CD4-positive, alpha-beta T cell treated with Interleukin-15 for 1 hour (primary cell): ENCODE results near the gene ZNF799.

Experiments used
- DNase-seq: peaks from one replicate; pipeline ENCODE4 v3.0.0-alpha.2; 2020

The ZNF799 gene

DNA sequence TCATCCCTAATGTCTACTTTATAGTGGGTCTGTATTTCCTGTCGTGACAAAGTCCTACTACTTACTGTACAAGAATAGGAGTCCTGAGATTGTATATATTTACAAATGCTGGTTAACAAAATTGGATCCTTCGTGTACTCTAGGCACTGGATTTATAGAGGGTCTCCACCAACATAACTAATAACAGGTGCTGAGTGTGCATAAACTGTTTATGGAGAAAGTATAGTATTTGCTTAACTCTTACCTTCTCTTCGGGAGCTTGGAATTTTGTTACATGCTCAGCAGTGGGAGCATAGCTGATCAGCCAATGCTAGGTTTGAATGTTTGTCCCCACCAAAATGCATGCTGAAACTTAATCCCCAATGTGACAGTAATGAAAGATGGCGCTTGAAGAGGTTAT is 47.7 kb downstream of the ZNF799 start:
- DNase-seq, result no peak

DNA sequence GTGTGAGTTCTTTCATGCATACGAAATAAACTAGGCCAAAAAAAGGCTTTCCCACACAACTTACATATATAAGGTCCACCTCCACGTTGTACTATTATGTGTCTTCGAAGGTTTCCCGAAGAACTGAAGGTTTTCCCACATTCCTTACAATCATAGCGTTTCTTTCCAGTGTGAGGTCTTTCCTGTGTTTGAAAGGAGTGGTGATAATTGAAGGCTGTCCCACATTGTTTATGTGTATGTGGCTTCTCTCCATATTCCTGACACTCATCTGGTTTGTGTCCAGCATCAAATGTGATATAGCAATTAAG is 50.2 kb downstream of the ZNF799 start:
- DNase-seq, result no peak

DNA sequence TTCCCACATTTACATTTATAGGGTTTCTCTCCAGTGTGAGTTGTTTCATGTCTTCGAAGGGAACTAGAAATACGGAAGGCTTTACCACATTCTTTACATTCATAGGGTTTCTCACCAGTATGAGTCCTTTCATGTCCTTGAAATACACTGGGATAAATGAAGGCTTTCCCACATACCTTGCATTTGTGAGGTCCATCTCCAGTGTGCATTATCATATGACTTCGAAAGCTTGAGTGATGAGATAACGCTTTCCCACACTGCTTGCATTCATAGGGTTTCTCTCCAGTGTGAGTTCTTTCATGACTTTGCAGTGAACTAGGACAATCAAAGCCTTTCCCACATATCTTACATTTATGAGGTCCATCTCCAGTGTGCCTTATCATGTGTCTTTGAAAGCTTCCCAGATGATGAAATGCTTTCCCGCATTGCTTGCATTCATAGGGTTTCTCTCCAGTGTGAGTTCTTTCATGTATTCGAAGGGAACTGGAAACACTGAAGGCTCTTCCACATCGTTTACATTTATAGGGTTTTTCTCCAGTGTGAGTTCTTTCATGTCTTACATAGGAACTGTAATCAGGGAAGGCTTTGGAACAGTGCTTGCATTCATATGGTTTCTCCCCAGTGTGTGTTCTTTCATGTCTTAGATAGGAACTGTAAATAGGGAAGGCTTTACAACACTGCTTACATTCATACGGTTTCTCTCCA is 50.7 kb downstream of the ZNF799 start:
- no peak for DNase-seq

DNA sequence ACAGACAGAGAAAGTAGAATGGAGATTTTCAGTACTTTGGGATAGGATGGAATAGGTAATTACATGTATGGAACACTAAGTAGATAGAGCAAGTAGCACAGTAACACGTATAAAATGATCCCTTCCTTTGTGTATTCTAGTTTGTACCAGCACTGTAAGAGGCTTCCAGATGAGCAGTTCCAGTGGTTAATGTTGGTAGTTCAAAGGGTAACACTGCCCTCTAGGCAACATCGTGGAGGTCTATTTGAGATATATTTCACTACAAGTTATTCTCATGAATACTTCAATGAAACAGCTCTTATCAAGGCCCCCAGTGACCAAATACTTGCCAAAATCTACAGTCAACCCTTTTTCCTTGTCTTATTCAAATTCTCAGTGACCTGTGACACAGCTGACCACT is 54.2 kb downstream of the ZNF799 start:
- DNase-seq, result no peak

DNA sequence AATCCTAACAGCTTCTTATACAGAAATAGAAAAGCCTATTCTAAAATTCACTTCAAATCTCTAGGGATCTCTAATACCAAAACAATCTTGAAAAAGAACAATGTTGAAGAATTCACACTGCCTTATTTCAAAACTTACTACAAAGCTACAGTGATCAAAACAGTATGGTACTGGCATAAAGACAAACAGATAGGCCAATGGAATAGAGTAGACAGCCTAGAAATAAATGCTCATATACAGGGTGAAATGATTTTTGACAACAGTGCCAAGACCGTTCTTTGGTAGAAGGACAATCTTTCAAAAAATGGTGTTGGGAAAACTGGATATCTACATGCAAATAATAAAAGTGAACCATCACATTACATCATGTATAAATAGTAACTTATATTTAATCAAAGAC is 55.9 kb downstream of the ZNF799 start:
- DNase-seq, result no peak
